Measurements from ENCODE around the gene VAV1.

DNA sequence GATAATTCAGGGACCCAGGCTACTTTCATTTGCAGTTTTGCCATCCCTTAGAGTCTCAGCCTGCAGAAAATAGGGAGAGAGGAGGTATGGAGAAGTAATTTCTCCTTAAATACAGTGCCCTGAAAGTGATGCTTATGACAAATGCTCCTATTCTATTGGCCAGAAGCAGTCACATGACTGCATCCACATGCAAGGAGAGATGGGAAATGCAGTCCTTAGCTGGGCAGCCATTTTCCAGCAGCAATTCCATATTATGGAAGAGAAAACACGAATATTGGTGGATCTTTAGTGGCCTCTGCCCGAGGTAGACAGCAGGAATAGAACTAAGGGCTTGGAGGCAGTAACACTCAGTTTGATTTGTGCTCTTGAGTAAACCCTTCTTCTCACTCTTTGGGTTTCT, 39.4 kb downstream of the VAV1 start:
- TF ChIP-seq, protein P1, sequence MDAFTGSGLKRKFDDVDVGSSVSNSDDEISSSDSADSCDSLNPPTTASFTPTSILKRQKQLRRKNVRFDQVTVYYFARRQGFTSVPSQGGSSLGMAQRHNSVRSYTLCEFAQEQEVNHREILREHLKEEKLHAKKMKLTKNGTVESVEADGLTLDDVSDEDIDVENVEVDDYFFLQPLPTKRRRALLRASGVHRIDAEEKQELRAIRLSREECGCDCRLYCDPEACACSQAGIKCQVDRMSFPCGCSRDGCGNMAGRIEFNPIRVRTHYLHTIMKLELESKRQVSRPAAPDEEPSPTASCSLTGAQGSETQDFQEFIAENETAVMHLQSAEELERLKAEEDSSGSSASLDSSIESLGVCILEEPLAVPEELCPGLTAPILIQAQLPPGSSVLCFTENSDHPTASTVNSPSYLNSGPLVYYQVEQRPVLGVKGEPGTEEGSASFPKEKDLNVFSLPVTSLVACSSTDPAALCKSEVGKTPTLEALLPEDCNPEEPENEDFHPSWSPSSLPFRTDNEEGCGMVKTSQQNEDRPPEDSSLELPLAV (CRISPR knock-in tag; conservative IDR thresholded peaks at IDR 0.05; ENCODE audit: low read depth) = no peak
- TF ChIP-seq NPAS2 (CRISPR knock-in tag; IDR thresholded peaks at IDR 0.05; ENCODE audit: borderline replicate concordance) (no peak), ZNF709 (CRISPR knock-in tag; IDR thresholded peaks at IDR 0.05) (no peak), SMARCC2 (IDR thresholded peaks at IDR 0.05) (no peak), GTF2F1 (IDR thresholded peaks at IDR 0.05; ENCODE audit: low read length) (no peak)
- TF ChIP-seq, protein P2, sequence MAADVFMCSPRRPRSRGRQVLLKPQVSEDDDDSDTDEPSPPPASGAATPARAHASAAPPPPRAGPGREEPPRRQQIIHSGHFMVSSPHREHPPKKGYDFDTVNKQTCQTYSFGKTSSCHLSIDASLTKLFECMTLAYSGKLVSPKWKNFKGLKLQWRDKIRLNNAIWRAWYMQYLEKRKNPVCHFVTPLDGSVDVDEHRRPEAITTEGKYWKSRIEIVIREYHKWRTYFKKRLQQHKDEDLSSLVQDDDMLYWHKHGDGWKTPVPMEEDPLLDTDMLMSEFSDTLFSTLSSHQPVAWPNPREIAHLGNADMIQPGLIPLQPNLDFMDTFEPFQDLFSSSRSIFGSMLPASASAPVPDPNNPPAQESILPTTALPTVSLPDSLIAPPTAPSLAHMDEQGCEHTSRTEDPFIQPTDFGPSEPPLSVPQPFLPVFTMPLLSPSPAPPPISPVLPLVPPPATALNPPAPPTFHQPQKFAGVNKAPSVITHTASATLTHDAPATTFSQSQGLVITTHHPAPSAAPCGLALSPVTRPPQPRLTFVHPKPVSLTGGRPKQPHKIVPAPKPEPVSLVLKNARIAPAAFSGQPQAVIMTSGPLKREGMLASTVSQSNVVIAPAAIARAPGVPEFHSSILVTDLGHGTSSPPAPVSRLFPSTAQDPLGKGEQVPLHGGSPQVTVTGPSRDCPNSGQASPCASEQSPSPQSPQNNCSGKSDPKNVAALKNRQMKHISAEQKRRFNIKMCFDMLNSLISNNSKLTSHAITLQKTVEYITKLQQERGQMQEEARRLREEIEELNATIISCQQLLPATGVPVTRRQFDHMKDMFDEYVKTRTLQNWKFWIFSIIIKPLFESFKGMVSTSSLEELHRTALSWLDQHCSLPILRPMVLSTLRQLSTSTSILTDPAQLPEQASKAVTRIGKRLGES (CRISPR knock-in tag; IDR thresholded peaks at IDR 0.05; ENCODE audit: borderline replicate concordance) = no peak
